ENCODE results near the gene OPCML.

The OPCML gene

GRCh38 chr11:132872211-132872610, 660.1 kb downstream of the OPCML start (continued):
- TF ChIP-seq PATZ1 (CRISPR knock-in tag; IDR thresholded peaks at IDR 0.05; ENCODE audit: borderline replicate concordance) (no peak), ZNF8 (CRISPR knock-in tag; IDR thresholded peaks at IDR 0.05) (no peak), TCF4 (CRISPR knock-in tag; IDR thresholded peaks at IDR 0.05; ENCODE audit: borderline replicate concordance) (no peak), RARB (CRISPR knock-in tag; IDR thresholded peaks at IDR 0.05) (no peak), PPARA (CRISPR knock-in tag; IDR thresholded peaks at IDR 0.05; ENCODE audit: borderline replicate concordance) (no peak), GLIS3 (CRISPR knock-in tag; IDR thresholded peaks at IDR 0.05) (no peak)

GRCh38 chr11:132866783-132867545, 665.3 kb downstream of the OPCML start:
- TF ChIP-seq TOX (CRISPR knock-in tag; IDR thresholded peaks at IDR 0.05; ENCODE audit: borderline replicate concordance): no peak
- no peak for TF ChIP-seq CSRNP3 (CRISPR knock-in tag; IDR thresholded peaks at IDR 0.05)
- no peak for TF ChIP-seq OSR1 (CRISPR knock-in tag; IDR thresholded peaks at IDR 0.05)
- no peak for TF ChIP-seq GLIS3 (CRISPR knock-in tag; IDR thresholded peaks at IDR 0.05)
- TF ChIP-seq ZNF8 (CRISPR knock-in tag; IDR thresholded peaks at IDR 0.05): no peak
- no peak for TF ChIP-seq ZNF565 (CRISPR knock-in tag; conservative IDR thresholded peaks at IDR 0.05; ENCODE audit: low read depth)
- no peak for TF ChIP-seq TSHZ2 (CRISPR knock-in tag; IDR thresholded peaks at IDR 0.05)
- no peak for TF ChIP-seq PPARA (CRISPR knock-in tag; IDR thresholded peaks at IDR 0.05; ENCODE audit: borderline replicate concordance)
- no peak for TF ChIP-seq CREB5 (CRISPR knock-in tag; IDR thresholded peaks at IDR 0.05; ENCODE audit: low read depth)
- no peak for TF ChIP-seq ISL1 (CRISPR knock-in tag; IDR thresholded peaks at IDR 0.05)
- TF ChIP-seq POU6F1 (CRISPR knock-in tag; IDR thresholded peaks at IDR 0.05; ENCODE audit: borderline replicate concordance, low read depth): no peak
- TF ChIP-seq ZFP30 (CRISPR knock-in tag; IDR thresholded peaks at IDR 0.05): no peak
- no peak for ATAC-seq

GRCh38 chr11:132865623-132866022, 666.7 kb downstream of the OPCML start:
- ATAC-seq: no peak
- no peak for TF ChIP-seq TSHZ2 (CRISPR knock-in tag; IDR thresholded peaks at IDR 0.05)
- no peak for TF ChIP-seq TCF4 (CRISPR knock-in tag; IDR thresholded peaks at IDR 0.05; ENCODE audit: borderline replicate concordance)
- TF ChIP-seq SNAI2 (CRISPR knock-in tag; IDR thresholded peaks at IDR 0.05): no peak
- TF ChIP-seq ZFP30 (CRISPR knock-in tag; IDR thresholded peaks at IDR 0.05): no peak
- TF ChIP-seq RARB (CRISPR knock-in tag; IDR thresholded peaks at IDR 0.05): no peak
- TF ChIP-seq PPARA (CRISPR knock-in tag; IDR thresholded peaks at IDR 0.05; ENCODE audit: borderline replicate concordance): no peak
- no peak for TF ChIP-seq POU6F1 (CRISPR knock-in tag; IDR thresholded peaks at IDR 0.05; ENCODE audit: borderline replicate concordance, low read depth)
- no peak for TF ChIP-seq CSRNP3 (CRISPR knock-in tag; IDR thresholded peaks at IDR 0.05)
- no peak for TF ChIP-seq CSDC2 (CRISPR knock-in tag; IDR thresholded peaks at IDR 0.05)
- no peak for TF ChIP-seq ZNF70 (CRISPR knock-in tag; IDR thresholded peaks at IDR 0.05)
- TF ChIP-seq GLIS3 (CRISPR knock-in tag; IDR thresholded peaks at IDR 0.05): no peak
- no peak for TF ChIP-seq ESRRG (CRISPR knock-in tag; IDR thresholded peaks at IDR 0.05)
- TF ChIP-seq ISL1 (CRISPR knock-in tag; IDR thresholded peaks at IDR 0.05): no peak

Measured in SK-N-SH treated with all-trans-retinoic acid at 6 μM for 48 hours (cell line).